Measurements from ENCODE around the gene RNF130.

DNA sequence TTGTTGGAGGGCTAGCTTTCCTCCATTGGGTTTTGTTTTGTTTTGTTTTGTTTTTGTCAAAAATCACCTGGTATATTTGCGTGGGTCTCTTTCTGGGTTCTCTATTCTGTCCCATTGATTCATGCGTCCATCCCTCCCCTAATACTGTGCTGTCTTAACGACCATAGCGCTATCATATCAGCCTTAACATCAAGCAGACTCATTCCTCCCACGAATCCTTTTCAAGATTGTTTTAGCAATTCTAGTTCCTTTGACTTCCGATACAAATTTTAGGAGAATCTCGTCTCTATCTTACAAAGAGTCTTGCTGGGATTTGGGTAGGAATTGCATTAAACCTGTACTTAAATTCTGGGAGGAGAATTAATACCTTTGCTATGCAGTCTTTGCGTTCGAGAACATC lies 31.1 kb upstream of the RNF130 start:
- TF ChIP-seq CSRNP3 (CRISPR knock-in tag; IDR thresholded peaks at IDR 0.05) (no peak), TOX (CRISPR knock-in tag; IDR thresholded peaks at IDR 0.05; ENCODE audit: borderline replicate concordance) (no peak), ISL1 (CRISPR knock-in tag; IDR thresholded peaks at IDR 0.05) (no peak)
- TF ChIP-seq, protein P1, sequence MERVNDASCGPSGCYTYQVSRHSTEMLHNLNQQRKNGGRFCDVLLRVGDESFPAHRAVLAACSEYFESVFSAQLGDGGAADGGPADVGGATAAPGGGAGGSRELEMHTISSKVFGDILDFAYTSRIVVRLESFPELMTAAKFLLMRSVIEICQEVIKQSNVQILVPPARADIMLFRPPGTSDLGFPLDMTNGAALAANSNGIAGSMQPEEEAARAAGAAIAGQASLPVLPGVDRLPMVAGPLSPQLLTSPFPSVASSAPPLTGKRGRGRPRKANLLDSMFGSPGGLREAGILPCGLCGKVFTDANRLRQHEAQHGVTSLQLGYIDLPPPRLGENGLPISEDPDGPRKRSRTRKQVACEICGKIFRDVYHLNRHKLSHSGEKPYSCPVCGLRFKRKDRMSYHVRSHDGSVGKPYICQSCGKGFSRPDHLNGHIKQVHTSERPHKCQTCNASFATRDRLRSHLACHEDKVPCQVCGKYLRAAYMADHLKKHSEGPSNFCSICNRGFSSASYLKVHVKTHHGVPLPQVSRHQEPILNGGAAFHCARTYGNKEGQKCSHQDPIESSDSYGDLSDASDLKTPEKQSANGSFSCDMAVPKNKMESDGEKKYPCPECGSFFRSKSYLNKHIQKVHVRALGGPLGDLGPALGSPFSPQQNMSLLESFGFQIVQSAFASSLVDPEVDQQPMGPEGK (CRISPR knock-in tag; IDR thresholded peaks at IDR 0.05; ENCODE audit: borderline replicate concordance): no peak
- TF ChIP-seq, protein P2, sequence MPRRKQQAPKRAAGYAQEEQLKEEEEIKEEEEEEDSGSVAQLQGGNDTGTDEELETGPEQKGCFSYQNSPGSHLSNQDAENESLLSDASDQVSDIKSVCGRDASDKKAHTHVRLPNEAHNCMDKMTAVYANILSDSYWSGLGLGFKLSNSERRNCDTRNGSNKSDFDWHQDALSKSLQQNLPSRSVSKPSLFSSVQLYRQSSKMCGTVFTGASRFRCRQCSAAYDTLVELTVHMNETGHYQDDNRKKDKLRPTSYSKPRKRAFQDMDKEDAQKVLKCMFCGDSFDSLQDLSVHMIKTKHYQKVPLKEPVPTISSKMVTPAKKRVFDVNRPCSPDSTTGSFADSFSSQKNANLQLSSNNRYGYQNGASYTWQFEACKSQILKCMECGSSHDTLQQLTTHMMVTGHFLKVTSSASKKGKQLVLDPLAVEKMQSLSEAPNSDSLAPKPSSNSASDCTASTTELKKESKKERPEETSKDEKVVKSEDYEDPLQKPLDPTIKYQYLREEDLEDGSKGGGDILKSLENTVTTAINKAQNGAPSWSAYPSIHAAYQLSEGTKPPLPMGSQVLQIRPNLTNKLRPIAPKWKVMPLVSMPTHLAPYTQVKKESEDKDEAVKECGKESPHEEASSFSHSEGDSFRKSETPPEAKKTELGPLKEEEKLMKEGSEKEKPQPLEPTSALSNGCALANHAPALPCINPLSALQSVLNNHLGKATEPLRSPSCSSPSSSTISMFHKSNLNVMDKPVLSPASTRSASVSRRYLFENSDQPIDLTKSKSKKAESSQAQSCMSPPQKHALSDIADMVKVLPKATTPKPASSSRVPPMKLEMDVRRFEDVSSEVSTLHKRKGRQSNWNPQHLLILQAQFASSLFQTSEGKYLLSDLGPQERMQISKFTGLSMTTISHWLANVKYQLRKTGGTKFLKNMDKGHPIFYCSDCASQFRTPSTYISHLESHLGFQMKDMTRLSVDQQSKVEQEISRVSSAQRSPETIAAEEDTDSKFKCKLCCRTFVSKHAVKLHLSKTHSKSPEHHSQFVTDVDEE (CRISPR knock-in tag; IDR thresholded peaks at IDR 0.05): no peak

Measured in SK-N-SH treated with all-trans-retinoic acid at 6 μM for 48 hours (cell line).